Trophoblast cell (in vitro differentiated cells and primary cell): ENCODE measurements around the gene SLC5A4.

Experiments
- DNase-seq, 2 donors: peaks; one replicate each; pipeline ENCODE4 v3.0.0-alpha.2; 2016
- H2AFZ ChIP-seq: 2 replicates; pipeline ENCODE4 v1.6.1; 2013; ENCODE audit warnings: low read length, moderate library complexity, mild to moderate bottlenecking; ENCODE audit not compliant: insufficient read depth, poor library complexity
- H2AK5ac ChIP-seq: 2 replicates; pipeline ENCODE4 v1.6.1; 2013; ENCODE audit warnings: mild to moderate bottlenecking, low read length
- H2BK120ac ChIP-seq: 2 replicates; pipeline ENCODE4 v1.6.1; 2013; ENCODE audit warnings: low read length, mild to moderate bottlenecking, moderate library complexity; ENCODE audit not compliant: insufficient read depth, poor library complexity
- H2BK12ac ChIP-seq: 2 replicates; pipeline ENCODE4 v1.6.1; 2013; ENCODE audit warnings: mild to moderate bottlenecking, low read length, moderate library complexity
- H2BK5ac ChIP-seq: 2 replicates; pipeline ENCODE4 v1.6.1; 2013; ENCODE audit warnings: low read length, low read depth, moderate library complexity, mild to moderate bottlenecking; ENCODE audit not compliant: poor library complexity
- H3K14ac ChIP-seq: 2 replicates; pipeline ENCODE4 v1.6.1; 2013; ENCODE audit warnings: mild to moderate bottlenecking, low read length
- H3K18ac ChIP-seq: 2 replicates; pipeline ENCODE4 v1.6.1; 2013; ENCODE audit warnings: mild to moderate bottlenecking, low read length
- H3K23ac ChIP-seq: 2 replicates; pipeline ENCODE4 v1.6.1; 2013; ENCODE audit warnings: low read length
- H3K27ac ChIP-seq: 2 replicates; pipeline ENCODE4 v1.5.1; 2013; ENCODE audit warnings: low read depth, mild to moderate bottlenecking, inconsistent platforms, low read length, moderate library complexity
- H3K27me3 ChIP-seq: 2 replicates; pipeline ENCODE4 v1.6.1; 2013; ENCODE audit warnings: inconsistent platforms, mild to moderate bottlenecking, low read length, moderate library complexity; ENCODE audit not compliant: insufficient read depth
- H3K36me3 ChIP-seq, 2 experiments: 1 replicate in 1 of 2; 2 replicates in 1 of 2; pipeline ENCODE4 v1.6.1; 2013; ENCODE audit warnings: low read length in 2 of 2, mild to moderate bottlenecking in 2 of 2, moderate library complexity in 1 of 2; ENCODE audit not compliant: insufficient read depth in 2 of 2, control insufficient read depth in 1 of 2
- H3K4ac ChIP-seq: 2 replicates; pipeline ENCODE4 v1.6.1; 2013; ENCODE audit warnings: low read depth, mild to moderate bottlenecking, low read length, moderate library complexity
- H3K4me1 ChIP-seq, 2 experiments: 1 replicate in 1 of 2; 2 replicates in 1 of 2; pipeline ENCODE4 v1.6.1; 2013; ENCODE audit warnings: low read length in 2 of 2, mild to moderate bottlenecking in 2 of 2, moderate library complexity in 1 of 2; ENCODE audit not compliant: insufficient read depth in 2 of 2, control insufficient read depth in 1 of 2
- H3K4me2 ChIP-seq: 2 replicates; pipeline ENCODE4 v1.6.1; 2013; ENCODE audit warnings: inconsistent platforms, mild to moderate bottlenecking, low read length, moderate library complexity
- H3K4me3 ChIP-seq: 2 replicates; pipeline ENCODE4 v1.5.1; 2013; ENCODE audit warnings: mild to moderate bottlenecking, low read depth, low read length, inconsistent platforms
- H3K79me1 ChIP-seq: one replicate; pipeline ENCODE4 v1.6.1; 2013; ENCODE audit warnings: low read length
- H3K79me2 ChIP-seq: 2 replicates; pipeline ENCODE4 v1.6.1; 2013; ENCODE audit warnings: low read length, mild to moderate bottlenecking; ENCODE audit not compliant: control insufficient read depth, insufficient read depth, poor library complexity
- H3K9ac ChIP-seq: 2 replicates; pipeline ENCODE4 v1.6.1; 2013; ENCODE audit warnings: mild to moderate bottlenecking, low read length
- H3K9me3 ChIP-seq: 2 replicates; pipeline ENCODE4 v1.6.1; 2013; ENCODE audit warnings: low read depth, mild to moderate bottlenecking, control low read depth, inconsistent platforms, low read length; ENCODE audit not compliant: insufficient read depth
- H4K12ac ChIP-seq: 2 replicates; pipeline ENCODE4 v1.6.1; 2013; ENCODE audit warnings: low read depth, mild to moderate bottlenecking, low read length, moderate library complexity
- H4K8ac ChIP-seq: 2 replicates; pipeline ENCODE4 v1.6.1; 2013; ENCODE audit warnings: low read depth, mild to moderate bottlenecking, low read length, moderate library complexity
- H4K91ac ChIP-seq: one replicate; pipeline ENCODE4 v1.6.1; 2013; ENCODE audit warnings: low read depth, mild to moderate bottlenecking, low read length, moderate library complexity
- WGBS: extraction: QIAGEN DNeasy Blood & Tissue Kit; methylation state at CpG from one replicate; pipeline ENCODE4 v1.1.7; 2013; ENCODE audit warnings: missing lambda C conversion rate; ENCODE audit not compliant: insufficient read length, insufficient coverage; ENCODE audit errors: extremely low coverage; 5-methylcytosine and 5-hydroxymethylcytosine counted together

Gene SLC5A4

DNA sequence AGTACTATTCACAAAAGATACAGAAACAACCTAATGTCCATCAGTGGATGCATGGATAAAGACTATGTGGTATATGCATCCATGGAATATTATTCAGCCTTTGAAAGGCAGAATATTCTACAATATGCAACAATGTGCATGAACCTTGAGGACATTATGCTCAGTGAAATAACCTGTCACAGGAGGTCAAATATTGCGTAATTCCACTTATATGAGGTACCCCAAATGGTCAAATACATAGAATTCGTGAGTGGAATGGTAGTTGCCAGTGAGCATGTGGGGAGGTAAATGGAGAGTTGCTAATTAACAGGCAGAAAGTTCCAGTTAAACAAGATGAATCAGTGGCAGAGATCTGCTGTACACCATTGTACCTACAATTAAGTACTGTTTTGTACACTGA, 3.6 kb upstream of the SLC5A4 start:
- Histone ChIP-seq H4K8ac (no peak overlapping the region), H3K4me1 (no peaks in the 10 kb centered on the region), H3K14ac (no peak overlapping the region), H3K4ac (no peak overlapping the region), H3K79me2 (no peaks in the 10 kb centered on the region), H2BK12ac (no peak overlapping the region), H2BK120ac (no peak overlapping the region), H3K4me3 (no peak overlapping the region), H4K12ac (no peak overlapping the region), H3K4me2 (no peak overlapping the region), H3K27ac (no peak overlapping the region), H3K27me3 (no peaks in the 10 kb centered on the region), H3K23ac (no peak overlapping the region), H2AFZ (no peak overlapping the region), H3K36me3 (no peaks in the 10 kb centered on the region), H3K18ac (no peak overlapping the region), H4K91ac (no peak overlapping the region), H3K9me3 (no peaks in the 10 kb centered on the region), H2AK5ac (no peak overlapping the region), H2BK5ac (no peak overlapping the region), H3K79me1 (no peaks in the 10 kb centered on the region), H3K9ac (no peak overlapping the region)
- no peak for DNase-seq
- WGBS, result no CpG with 5 or more reads among the region's 2 CpGs

DNA sequence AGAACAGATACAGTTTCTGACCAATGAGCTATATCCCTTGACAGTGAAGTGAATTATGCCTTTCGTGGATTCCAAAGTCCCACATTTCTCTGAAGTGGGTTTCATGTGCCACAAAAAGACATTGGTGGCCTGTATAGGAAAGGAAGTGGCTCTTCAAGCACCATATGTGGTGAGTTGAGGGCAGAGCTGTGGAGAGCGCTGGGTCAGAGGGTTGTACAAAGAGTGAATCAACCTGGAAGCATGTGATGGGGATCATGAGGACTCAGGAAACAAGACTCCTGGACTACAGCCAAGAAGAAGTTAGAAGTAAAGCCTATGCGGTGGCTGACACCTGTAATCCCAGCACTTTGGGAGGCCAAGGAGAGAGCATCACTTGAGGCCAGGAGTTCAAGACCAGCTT, 579 bp upstream of the SLC5A4 start:
- H3K27me3 ChIP-seq, result no peaks in the 10 kb centered on the region
- H3K9ac ChIP-seq, result no peak overlapping the region
- no peak overlapping the region for H3K4me3 ChIP-seq
- H4K12ac ChIP-seq, result no peak overlapping the region
- H3K79me2 ChIP-seq, result no peaks in the 10 kb centered on the region
- H3K18ac ChIP-seq, result no peak overlapping the region
- H3K9me3 ChIP-seq, result peaks cover 2% of the 10 kb centered on the region
- no peak overlapping the region for H3K27ac ChIP-seq
- no peak overlapping the region for H3K23ac ChIP-seq
- no peaks in the 10 kb centered on the region for H3K36me3 ChIP-seq
- H2BK12ac ChIP-seq, result no peak overlapping the region
- no peak overlapping the region for H3K4me2 ChIP-seq
- no peak overlapping the region for H3K14ac ChIP-seq
- H4K91ac ChIP-seq, result no peak overlapping the region
- no peak for DNase-seq
- no peak overlapping the region for H4K8ac ChIP-seq
- no peak overlapping the region for H2AFZ ChIP-seq
- no peak overlapping the region for H2BK120ac ChIP-seq
- no peaks in the 10 kb centered on the region for H3K79me1 ChIP-seq
- WGBS, result no CpG with 5 or more reads among the region's 3 CpGs
- H3K4me1 ChIP-seq, result no peaks in the 10 kb centered on the region
- no peak overlapping the region for H2BK5ac ChIP-seq
- H3K4ac ChIP-seq, result no peak overlapping the region
- H2AK5ac ChIP-seq, result no peak overlapping the region

DNA sequence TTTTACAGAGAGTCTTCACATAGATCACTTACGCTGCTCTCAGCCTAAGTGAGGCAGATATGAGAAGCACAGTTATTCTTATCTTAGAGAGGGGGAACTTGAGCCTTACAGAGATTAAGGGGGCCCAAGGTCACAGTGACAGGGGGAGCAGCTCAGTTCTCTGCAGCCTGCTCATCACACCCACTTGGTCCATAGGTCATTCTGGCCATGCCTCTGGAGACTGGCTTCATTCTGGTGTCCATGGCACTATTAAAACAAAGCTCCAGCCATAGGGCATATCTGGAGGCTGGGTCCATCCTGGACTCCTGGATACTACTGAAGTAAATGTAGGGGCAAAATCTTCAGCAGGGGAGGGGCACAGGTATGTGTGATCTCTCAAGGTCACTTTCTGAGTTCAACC, 5.9 kb downstream of the SLC5A4 start:
- H3K9ac ChIP-seq, result no peak overlapping the region
- no peak overlapping the region for H3K4ac ChIP-seq
- no peak overlapping the region for H3K18ac ChIP-seq
- WGBS, result no CpG with 5 or more reads among the region's 1 CpG
- H4K8ac ChIP-seq, result no peak overlapping the region
- H2BK5ac ChIP-seq, result no peak overlapping the region
- no peak overlapping the region for H3K27ac ChIP-seq
- no peaks in the 10 kb centered on the region for H3K79me2 ChIP-seq
- no peak overlapping the region for H2AFZ ChIP-seq
- H3K79me1 ChIP-seq, result no peaks in the 10 kb centered on the region
- DNase-seq, result no peak
- H3K4me2 ChIP-seq, result no peak overlapping the region
- H3K9me3 ChIP-seq, result peaks cover 2% of the 10 kb centered on the region
- no peaks in the 10 kb centered on the region for H3K4me1 ChIP-seq
- H2BK12ac ChIP-seq, result no peak overlapping the region
- no peak overlapping the region for H3K14ac ChIP-seq
- no peaks in the 10 kb centered on the region for H3K27me3 ChIP-seq
- no peak overlapping the region for H2BK120ac ChIP-seq
- H3K23ac ChIP-seq, result no peak overlapping the region
- H2AK5ac ChIP-seq, result no peak overlapping the region
- H4K91ac ChIP-seq, result no peak overlapping the region
- no peak overlapping the region for H3K4me3 ChIP-seq
- H4K12ac ChIP-seq, result no peak overlapping the region
- no peaks in the 10 kb centered on the region for H3K36me3 ChIP-seq

DNA sequence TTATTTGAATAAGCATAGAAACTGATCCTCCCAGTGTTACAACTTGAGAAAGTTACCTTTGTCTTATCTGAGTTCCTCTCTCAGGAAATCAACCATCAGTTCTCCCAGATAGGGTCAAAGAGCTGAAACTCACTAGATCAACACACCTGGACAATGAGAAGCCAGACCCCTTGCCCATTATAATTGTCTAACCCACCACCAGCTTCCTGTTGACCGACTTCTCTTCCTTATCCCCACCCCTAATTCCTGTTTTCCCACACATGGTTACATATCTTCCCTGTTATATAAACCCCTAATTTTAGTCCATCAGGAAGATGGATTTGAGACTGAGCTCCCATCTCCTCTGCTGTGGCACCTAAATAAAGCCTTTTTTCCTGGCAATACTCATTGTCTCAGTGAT, 6.9 kb downstream of the SLC5A4 start:
- Histone ChIP-seq H4K12ac (no peak overlapping the region), H3K4ac (no peak overlapping the region), H4K91ac (no peak overlapping the region), H2BK5ac (no peak overlapping the region), H2BK120ac (no peak overlapping the region), H3K23ac (no peak overlapping the region), H3K9me3 (peaks cover 2% of the 10 kb centered on the region), H2AK5ac (no peak overlapping the region), H3K79me2 (no peaks in the 10 kb centered on the region), H3K4me3 (no peak overlapping the region), H3K36me3 (no peaks in the 10 kb centered on the region), H2BK12ac (no peak overlapping the region), H3K4me2 (no peak overlapping the region), H2AFZ (no peak overlapping the region), H4K8ac (no peak overlapping the region), H3K27me3 (no peaks in the 10 kb centered on the region), H3K14ac (no peak overlapping the region), H3K27ac (no peak overlapping the region), H3K79me1 (no peaks in the 10 kb centered on the region), H3K4me1 (no peaks in the 10 kb centered on the region), H3K18ac (no peak overlapping the region), H3K9ac (no peak overlapping the region)
- no CpG with 5 or more reads among the region's 1 CpG for WGBS
- no peak for DNase-seq
